Adrenal gland (tissue), 5 donors: Measurements from ENCODE around the gene METTL13.

ENCODE experiments used
- POLR2A ChIP-seq, 2 donors: fragments of 450-650 bp; IDR thresholded peaks; one replicate each; pipeline ENCODE4 v1.6.1; 2017; ENCODE audit warnings: antibody characterized with exemption in 2 of 2, mild to moderate bottlenecking in 2 of 2, moderate library complexity in 1 of 2
- TF ChIP-seq, protein P1 (sequence below), 6 experiments: fragments of 450-650 bp in 4 of 6; fragments of 200-600 bp in 2 of 6; sonication (generic) in 1 of 6; IDR thresholded peaks; 1 replicate in 5 of 6; 2 replicates in 1 of 6; pipeline versions ENCODE4 v1.5.1 to v1.8.0; 2016 to 2021; ENCODE audit warnings: antibody characterized with exemption in 6 of 6, mild to moderate bottlenecking in 2 of 6, moderate library complexity in 1 of 6
- donor health status: DM: no; HTN: no; CAD: no.

DNA sequence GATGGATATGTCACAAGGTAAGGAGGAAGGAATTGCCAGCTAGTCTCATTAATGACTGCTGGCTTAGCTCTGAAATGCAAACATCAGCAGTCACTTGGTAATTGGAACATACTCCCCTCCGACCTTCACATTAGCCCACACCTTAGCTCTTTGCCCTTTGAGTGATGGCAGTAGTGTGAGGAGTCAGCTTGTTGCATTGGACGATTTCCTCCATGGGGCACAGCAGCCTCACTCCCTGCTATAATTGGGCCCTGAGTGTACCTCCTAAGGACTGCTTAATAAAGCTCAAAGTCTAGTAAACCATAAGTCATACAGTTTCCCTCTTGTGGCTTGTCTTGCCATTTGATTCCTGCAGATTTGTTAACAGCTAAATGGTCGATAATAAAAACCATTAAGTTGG, 19.4 kb downstream of the METTL13 start:
- TF ChIP-seq, protein P1, sequence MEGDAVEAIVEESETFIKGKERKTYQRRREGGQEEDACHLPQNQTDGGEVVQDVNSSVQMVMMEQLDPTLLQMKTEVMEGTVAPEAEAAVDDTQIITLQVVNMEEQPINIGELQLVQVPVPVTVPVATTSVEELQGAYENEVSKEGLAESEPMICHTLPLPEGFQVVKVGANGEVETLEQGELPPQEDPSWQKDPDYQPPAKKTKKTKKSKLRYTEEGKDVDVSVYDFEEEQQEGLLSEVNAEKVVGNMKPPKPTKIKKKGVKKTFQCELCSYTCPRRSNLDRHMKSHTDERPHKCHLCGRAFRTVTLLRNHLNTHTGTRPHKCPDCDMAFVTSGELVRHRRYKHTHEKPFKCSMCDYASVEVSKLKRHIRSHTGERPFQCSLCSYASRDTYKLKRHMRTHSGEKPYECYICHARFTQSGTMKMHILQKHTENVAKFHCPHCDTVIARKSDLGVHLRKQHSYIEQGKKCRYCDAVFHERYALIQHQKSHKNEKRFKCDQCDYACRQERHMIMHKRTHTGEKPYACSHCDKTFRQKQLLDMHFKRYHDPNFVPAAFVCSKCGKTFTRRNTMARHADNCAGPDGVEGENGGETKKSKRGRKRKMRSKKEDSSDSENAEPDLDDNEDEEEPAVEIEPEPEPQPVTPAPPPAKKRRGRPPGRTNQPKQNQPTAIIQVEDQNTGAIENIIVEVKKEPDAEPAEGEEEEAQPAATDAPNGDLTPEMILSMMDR (IDR thresholded peaks at IDR 0.05) = no peak
- no peak for TF ChIP-seq POLR2A (IDR thresholded peaks at IDR 0.05)
